Neural cell (in vitro differentiated cells): ENCODE data around the gene KCTD21.

Source experiments
- CTCF ChIP-seq: fragments of 450-650 bp; IDR thresholded peaks from 2 replicates; pipeline ENCODE4 v1.5.1; 2014; ENCODE audit warnings: antibody characterized with exemption, mild to moderate bottlenecking, moderate library complexity; ENCODE audit not compliant: poor library complexity, severe bottlenecking
- EP300 ChIP-seq: fragments of 450-650 bp; conservative IDR thresholded peaks from 2 replicates; pipeline ENCODE4 v1.6.1; 2014; ENCODE audit warnings: antibody characterized with exemption, mild to moderate bottlenecking, moderate library complexity; ENCODE audit not compliant: poor library complexity, severe bottlenecking
- EZH2 ChIP-seq: fragments of 200-600, 300-800 bp; shearing (Covaris generic), sonication (generic); IDR thresholded peaks from 2 replicates; pipeline ENCODE4 v1.6.1; 2014; ENCODE audit warnings: antibody characterized with exemption, low read length, borderline replicate concordance, mild to moderate bottlenecking; ENCODE audit not compliant: insufficient read depth, poor library complexity, severe bottlenecking
- POLR2AphosphoS5 ChIP-seq: IDR thresholded peaks from 2 replicates; pipeline ENCODE4 v1.6.1; 2012
- RAD21 ChIP-seq: fragments of 450-650 bp; conservative IDR thresholded peaks from 2 replicates; pipeline ENCODE4 v1.6.1; 2014; ENCODE audit warnings: antibody characterized with exemption, mild to moderate bottlenecking, moderate library complexity
- SMC3 ChIP-seq: fragments of 450-650 bp; conservative IDR thresholded peaks from 2 replicates; pipeline ENCODE4 v1.6.1; 2014; ENCODE audit warnings: antibody characterized with exemption, mild to moderate bottlenecking, moderate library complexity; ENCODE audit not compliant: poor library complexity
- TAF1 ChIP-seq: IDR thresholded peaks from 2 replicates; pipeline ENCODE4 v1.6.1; 2012; ENCODE audit warnings: low read depth
- TF ChIP-seq, protein P1 (sequence below): IDR thresholded peaks from 2 replicates; pipeline ENCODE4 v1.6.1; 2012; ENCODE audit warnings: borderline replicate concordance

DNA sequence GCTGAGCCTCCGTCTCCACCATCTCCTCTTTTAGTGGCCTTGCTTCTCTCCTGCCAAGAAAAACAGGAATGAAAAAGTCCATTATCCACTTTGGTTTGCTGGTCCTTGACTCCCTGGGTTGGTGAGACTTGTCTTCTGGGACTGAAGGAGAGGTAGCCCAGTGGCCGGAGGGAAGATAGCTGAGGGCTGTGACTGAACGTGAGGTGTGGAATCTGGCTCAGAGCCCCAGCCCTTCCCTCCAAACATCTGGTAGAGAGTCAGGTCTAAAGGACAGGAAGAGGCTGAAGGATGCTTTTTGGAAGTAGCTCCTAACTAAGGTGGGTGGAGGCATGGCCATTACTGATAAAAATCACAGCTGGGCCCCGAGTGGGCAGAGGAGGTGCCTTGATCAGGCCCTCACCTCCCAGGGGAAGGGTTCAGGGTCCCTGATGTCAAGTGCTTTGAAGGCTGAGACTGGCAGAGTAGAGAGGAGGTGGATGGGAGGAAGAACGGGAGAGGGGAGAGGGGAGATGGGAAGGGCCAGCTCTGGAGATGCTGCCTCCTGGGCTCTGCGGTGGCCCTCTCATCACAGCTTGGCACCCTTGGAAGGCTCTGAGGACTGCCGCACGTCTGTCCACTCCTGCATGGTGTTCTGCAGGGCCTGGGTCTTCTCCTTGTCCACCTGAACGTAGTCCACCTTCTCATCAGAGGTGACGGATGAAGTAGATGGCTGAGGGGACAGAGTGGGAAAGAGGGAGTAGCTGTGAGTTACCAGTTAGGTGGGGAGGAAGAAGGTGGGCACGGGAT is 30.5 kb upstream of the KCTD21 start:
- TF ChIP-seq CTCF (no peak), RAD21 (no peak), EP300 (no peak), POLR2AphosphoS5 (no peak), TAF1 (no peak), SMC3 (no peak), EZH2 (no peak)
- TF ChIP-seq, protein P1, sequence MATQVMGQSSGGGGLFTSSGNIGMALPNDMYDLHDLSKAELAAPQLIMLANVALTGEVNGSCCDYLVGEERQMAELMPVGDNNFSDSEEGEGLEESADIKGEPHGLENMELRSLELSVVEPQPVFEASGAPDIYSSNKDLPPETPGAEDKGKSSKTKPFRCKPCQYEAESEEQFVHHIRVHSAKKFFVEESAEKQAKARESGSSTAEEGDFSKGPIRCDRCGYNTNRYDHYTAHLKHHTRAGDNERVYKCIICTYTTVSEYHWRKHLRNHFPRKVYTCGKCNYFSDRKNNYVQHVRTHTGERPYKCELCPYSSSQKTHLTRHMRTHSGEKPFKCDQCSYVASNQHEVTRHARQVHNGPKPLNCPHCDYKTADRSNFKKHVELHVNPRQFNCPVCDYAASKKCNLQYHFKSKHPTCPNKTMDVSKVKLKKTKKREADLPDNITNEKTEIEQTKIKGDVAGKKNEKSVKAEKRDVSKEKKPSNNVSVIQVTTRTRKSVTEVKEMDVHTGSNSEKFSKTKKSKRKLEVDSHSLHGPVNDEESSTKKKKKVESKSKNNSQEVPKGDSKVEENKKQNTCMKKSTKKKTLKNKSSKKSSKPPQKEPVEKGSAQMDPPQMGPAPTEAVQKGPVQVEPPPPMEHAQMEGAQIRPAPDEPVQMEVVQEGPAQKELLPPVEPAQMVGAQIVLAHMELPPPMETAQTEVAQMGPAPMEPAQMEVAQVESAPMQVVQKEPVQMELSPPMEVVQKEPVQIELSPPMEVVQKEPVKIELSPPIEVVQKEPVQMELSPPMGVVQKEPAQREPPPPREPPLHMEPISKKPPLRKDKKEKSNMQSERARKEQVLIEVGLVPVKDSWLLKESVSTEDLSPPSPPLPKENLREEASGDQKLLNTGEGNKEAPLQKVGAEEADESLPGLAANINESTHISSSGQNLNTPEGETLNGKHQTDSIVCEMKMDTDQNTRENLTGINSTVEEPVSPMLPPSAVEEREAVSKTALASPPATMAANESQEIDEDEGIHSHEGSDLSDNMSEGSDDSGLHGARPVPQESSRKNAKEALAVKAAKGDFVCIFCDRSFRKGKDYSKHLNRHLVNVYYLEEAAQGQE, result no peak
